HG03354 (cell line): Measurements from ENCODE around the gene SRP68.

Source experiments
- ATAC-seq: cut with Tn5 transposase; IDR thresholded peaks from one replicate; pipeline ENCODE4 v1.9.1; 2021; ENCODE audit warnings: mild to moderate bottlenecking; ENCODE audit not compliant: unreplicated experiment, poor library complexity, severe bottlenecking

SRP68 gene

GRCh38 chr17:76022973-76023899 lies 49.1 kb downstream of the SRP68 start:
- no peak for ATAC-seq

DNA sequence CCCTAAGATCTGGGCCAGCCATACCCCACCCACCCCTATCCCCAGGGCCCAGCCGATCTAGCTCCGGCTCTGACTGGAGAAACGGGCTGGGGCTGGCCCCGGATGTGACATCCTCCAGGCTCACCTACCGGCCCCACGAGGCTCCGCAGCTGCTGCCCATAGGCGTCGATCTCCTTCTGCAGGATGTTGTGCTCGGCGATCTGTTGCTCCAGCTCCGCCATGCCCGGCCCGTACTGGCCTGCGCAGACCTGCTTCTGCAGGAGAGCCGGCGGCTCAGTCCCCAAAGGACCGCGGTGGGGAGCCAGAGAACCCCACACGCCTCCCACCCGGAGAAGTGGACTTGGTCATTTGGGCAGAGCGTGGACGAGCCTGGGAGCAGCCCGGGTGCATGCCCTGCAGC lies 50.0 kb downstream of the SRP68 start:
- ATAC-seq, result no peak

- no peak for ATAC-seq
Observed at GRCh38 chr17:76019833-76020467, 52.4 kb downstream of the SRP68 start.

DNA sequence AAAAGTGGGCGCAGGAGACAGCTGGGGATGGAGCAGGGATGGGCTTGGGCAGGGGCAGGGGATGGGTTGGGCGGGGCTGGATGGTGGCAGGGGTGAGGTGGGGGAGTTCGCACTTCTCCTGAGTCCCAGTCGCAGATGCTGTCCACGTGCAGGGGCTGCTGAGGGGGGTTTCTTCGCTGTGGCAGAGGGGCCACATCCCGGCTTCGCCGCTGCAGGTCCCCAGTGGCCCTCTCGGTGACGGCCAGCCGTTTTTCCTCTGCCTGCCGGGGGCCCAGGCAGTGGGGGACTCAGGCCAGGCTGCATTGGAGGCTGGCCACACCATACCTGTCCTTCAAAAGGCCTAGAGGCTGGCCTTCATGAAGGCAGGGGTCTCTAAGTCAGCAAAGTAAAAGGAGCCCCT lies 53.5 kb downstream of the SRP68 start:
- no peak for ATAC-seq

DNA sequence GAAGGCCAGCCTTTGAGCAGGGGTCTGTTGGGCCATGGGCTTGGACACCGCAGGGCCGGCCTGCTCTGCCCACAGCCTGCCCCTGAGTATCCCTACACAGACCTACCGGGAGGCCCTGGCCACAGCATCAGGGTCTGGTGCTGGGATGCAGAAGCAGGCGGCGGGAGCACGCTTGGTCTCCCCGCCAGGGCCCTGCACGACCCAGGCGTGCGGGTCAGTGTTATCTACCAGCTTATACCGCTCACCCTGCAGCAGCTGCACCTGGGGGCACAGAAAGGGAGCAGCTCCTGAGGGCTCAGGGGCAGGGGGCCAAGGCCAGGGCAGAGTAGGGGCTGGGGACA lies 54.0 kb downstream of the SRP68 start:
- ATAC-seq, result no peak

- no peak for ATAC-seq
Observed at GRCh38 chr17:76017481-76018339, 54.6 kb downstream of the SRP68 start.

GRCh38 chr17:76014925-76015261 lies 57.4 kb downstream of the SRP68 start:
- ATAC-seq, result no peak

- ATAC-seq, result peak; percentile 55
Observed at GRCh38 chr17:76014100-76014924, 58.0 kb downstream of the SRP68 start.

DNA sequence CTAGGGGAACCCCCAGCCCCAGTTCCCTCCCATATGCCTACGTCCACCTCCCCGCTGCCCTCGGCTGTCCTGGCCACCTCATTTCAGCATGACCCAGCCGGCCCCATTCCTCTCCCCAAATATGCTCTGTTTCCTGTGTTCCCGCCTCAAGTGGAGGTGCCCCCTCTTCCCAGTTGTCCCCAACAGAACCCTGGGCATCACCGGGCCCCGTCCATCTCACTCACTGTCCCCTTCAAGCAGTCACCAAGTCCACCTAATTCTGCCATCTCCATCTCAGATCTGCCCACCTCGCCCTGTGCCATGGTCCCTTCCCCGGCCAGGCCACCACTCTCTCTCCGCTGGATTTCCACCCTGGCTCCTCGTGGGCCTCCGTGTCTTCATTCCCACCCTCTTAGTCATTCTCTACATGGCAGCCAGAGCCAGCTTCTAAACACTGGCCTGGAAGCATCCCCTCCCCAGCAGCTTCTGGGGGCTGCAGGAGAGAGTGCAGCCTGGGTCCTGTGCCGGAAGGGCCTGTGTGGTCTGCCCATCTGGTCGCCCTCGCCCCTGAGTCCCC lies 58.9 kb downstream of the SRP68 start:
- no peak for ATAC-seq

DNA sequence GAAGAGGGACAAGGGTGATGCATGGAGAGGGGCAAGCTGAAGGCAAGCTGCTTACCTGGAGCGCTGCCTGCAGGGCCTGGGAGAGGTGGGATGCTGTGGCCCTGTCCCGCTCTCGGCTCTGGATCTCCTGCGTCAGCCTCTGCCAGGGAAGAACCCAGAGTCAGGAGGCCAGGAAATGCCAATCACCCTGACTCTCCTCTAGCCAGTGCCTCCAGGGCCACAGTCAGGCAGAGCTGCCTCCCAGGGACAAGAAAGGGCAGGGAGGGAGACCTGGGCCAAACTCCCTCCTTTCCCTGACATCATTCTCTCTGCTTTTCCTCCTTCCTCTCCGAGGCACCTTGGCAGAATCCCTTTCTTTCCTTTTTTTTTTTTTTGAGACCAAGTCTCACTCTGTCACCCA lies 60.4 kb downstream of the SRP68 start:
- ATAC-seq, result no peak

GRCh38 chr17:76009969-76010661 lies 62.2 kb downstream of the SRP68 start:
- no peak for ATAC-seq

GRCh38 chr17:76009447-76009846 lies 62.9 kb downstream of the SRP68 start:
- no peak for ATAC-seq

DNA sequence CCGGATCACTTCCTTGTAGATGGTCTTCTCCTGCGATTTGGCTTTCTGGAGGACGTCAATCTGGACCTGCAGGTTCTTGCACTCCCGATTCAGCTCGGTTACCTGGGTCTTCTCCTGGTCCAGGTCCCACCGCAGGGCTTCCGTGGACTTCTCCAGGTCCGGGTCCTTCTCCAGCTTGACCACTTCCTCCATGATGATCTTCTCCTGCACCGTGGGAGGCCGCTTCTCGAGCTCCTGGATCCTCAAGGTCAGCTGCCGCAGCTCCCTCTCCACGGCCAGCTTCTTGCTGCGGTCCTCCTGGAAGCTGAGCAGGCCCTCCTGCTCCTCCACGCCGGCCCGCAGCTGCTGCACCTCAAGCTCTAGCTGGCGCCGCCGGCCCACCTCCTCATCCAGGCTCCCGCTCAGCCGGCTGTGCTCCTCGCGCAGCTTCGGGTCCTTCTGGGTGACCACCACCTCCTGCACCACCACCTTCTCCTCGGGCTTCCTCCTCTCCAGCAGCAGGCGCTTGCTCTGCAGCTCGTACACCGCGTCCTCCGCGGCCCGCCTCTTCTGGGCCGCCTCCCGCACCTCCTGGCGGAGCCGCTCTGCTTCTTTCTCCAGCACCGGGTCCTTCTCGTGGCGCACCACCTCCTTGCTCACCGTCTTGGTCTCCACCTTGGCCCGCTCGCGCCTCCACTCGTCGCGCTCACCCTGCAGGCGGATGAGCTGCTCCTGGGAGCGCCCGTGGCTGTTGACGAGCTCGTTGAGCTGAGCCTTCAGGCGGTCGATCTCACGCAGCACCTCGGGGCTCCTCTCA lies 63.5 kb downstream of the SRP68 start:
- ATAC-seq, result no peak

DNA sequence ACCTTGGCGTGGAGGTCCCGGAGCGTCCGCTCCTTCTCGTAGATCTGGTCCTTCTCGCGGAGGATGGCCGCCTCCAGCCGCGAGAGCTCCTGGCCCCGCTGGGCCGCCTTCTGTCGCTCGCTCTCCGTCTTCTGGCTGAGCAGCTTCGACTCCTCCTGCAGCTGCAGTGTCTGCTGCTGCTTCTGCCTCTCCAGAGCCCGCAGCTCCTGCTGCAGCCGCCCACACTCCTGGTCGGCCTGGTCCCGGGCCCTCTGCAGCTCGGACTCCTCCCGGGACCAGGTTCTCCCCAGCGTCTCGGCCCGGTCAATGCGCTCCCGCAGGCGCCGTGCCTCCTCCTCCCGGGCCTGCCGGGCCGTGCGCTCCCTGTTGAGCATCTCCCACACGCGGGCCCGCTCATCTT lies 64.1 kb downstream of the SRP68 start:
- no peak for ATAC-seq

GRCh38 chr17:76007850-76008165 lies 64.5 kb downstream of the SRP68 start:
- no peak for ATAC-seq

DNA sequence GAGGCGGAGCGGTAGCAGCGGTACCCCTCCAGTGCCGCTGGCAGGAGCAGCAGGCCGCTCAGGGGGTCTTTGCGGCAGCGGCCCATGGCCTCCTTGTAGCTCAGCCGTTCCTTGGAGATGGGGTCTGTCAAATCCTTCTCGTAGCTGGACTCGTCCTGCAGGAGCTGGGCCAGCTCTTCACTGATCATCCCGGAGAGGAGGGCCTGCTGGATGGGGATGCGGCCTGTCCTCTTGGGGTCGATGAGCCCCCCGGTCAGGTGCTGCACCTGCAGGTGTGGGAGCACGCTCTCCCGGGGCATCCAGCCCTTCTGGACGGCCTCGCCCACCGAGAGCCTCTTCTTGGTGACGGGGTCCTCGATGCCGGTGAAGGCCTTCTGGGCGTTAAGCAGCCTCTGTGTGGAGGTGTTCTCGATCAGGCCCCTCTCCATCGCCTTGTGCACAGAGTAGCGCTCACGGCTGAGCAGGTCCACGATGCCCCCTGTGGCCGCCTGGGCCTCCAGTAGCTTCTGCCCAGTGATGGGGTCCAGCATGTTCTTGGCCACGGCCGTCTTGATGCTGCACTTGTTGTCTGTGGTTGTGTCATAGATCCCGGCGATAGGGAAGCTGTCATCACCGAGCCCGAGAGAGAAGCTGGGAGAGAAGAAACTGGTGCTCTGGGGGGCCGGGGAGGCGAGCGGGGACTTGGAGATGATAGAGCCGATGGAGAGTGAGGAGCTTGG lies 65.0 kb downstream of the SRP68 start:
- ATAC-seq, result no peak

- ATAC-seq, result no peak
Observed at GRCh38 chr17:76005263-76006149, 66.8 kb downstream of the SRP68 start.
